ENCODE results near the gene TRIM34.

GRCh38 chr11:5684036-5684645 lies 59.3 kb downstream of the TRIM34 start:
- TF ChIP-seq CTCF (IDR thresholded peaks at IDR 0.05; ENCODE audit: low read length) (no peak), EZH2 (optimal IDR thresholded peaks at IDR 0.05; ENCODE audit: low read depth, low read length) (no peak)

Data from MM.1S (cell line).